HG02970 (cell line): Measurements from ENCODE around the gene CTAGE4.
A peak's percentile ranks its signal among the peaks of the same experiment; 100 is the strongest.
"Not testable (repeated sequence)": the region's sequence is repeated elsewhere in the genome, so short reads cannot be mapped to it uniquely, and the experiment has no call there.

Source experiments
- ATAC-seq: cut with Tn5 transposase; IDR thresholded peaks from one replicate; pipeline ENCODE4 v1.9.1; 2021; ENCODE audit warnings: mild to moderate bottlenecking, moderate library complexity, moderate number of reproducible peaks; ENCODE audit not compliant: unreplicated experiment, low FRiP score

CTAGE4 gene, protein sequence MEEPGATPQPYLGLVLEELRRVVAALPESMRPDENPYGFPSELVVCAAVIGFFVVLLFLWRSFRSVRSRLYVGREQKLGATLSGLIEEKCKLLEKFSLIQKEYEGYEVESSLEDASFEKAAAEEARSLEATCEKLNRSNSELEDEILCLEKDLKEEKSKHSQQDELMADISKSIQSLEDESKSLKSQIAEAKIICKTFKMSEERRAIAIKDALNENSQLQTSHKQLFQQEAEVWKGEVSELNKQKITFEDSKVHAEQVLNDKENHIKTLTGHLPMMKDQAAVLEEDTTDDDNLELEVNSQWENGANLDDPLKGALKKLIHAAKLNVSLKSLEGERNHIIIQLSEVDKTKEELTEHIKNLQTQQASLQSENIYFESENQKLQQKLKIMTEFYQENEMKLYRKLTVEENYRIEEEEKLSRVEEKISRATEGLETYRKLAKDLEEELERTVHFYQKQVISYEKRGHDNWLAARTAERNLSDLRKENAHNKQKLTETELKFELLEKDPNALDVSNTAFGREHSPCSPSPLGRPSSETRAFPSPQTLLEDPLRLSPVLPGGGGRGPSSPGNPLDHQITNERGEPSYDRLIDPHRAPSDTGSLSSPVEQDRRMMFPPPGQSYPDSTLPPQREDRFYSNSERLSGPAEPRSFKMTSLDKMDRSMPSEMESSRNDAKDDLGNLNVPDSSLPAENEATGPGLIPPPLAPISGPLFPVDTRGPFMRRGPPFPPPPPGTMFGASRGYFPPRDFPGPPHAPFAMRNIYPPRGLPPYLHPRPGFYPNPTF

DNA sequence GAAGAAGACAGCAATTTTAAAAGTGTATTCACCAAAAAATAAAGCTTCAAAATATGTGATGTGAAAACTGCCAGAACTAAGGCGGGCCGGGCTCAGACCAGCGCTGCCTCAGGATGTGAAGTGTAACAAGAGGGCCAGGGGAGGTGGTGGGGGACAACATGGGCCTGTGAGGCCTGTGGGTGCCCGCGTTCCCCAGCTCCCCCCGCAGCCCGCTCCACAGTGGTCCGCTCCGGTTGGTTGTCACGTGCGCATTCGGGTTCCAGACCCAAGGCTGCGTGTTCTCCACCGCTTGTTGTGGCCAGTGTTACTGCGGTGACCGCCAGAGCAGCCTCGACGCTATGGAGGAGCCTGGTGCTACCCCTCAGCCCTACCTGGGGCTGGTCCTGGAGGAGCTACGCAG is at the start of gene CTAGE4:
Gene CTAGE4, plus strand, starts transcription at position 301 of the 400 bp plus-strand sequence. Its CDS starts 38 bp downstream, at position 339.
- ATAC-seq: not testable (repeated sequence)

DNA sequence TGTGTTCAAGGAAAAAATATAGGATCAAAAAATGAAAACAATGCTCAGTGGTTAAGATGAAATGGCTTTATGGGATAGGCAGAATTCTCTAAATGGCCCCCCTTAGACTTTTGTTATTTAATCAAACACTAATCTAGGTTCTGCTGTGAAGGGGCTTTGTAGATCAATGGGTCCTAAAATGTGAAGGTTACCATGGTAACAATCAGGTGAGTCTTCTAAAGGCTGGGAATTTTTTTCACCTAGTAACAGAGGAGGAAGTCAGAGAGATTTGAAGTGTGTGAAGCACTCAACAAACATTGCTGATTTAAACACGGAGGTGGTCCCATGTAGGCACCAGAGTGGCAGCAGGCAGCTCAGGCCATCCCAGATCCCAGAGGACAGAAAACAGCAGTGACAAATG is 49.1 kb upstream of the CTAGE4 start:
- ATAC-seq: no peak

DNA sequence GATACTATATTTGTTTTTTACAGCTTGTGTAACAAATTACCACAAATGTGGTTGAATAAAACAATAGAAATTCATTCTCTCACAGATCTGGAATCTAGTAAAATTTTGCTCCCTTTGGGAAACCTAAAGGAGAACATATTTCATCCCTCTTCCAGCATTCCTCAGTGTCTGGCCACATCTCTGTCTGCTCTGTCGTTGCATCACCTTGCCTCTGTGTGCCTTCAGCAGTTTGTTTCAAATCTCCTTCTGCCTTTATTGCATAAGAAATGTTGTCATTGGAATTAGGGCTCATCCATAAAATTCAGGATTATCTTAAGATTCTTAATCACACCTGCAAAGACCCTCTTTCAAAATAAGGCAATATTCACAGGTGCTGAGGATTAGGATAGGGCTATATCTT is 45.8 kb upstream of the CTAGE4 start:
- no peak for ATAC-seq

DNA sequence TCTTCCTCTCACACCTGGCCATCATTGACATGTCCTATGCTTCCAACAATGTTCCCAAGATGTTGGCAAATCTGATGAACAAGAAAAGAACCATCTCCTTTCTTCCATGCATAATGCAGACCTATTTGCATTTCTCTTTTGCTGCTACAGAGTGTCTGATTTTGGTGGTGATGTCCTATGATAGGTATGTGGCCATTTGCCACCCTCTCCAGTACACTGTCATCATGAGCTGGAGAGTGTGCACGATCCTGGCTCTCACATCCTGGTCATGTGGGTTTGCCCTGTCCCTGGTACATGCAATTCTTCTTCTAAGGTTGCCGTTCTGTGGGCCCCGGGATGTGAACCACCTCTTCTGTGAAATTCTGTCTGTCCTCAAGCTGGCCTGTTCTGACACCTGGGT is 41.1 kb upstream of the CTAGE4 start:
- ATAC-seq: no peak

DNA sequence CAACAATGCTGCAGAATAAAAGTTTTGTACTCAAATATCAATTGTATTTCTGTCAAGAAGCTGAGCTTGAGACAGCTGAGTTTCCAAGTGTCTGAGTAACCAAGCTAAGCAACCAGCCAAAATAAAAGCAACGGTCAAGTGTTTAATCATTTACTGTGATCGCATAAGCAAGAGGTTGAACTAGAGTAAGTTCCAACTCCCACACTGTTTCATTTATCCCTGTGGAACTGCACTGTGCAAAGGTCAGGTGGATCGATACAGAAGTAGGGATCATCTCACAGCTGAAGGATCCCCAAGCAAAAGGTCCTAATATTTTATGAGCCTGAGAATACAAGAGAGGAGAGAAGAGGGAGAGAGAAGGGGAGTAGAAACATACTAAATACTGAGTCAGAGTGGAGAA is 38.8 kb upstream of the CTAGE4 start:
- no peak for ATAC-seq

DNA sequence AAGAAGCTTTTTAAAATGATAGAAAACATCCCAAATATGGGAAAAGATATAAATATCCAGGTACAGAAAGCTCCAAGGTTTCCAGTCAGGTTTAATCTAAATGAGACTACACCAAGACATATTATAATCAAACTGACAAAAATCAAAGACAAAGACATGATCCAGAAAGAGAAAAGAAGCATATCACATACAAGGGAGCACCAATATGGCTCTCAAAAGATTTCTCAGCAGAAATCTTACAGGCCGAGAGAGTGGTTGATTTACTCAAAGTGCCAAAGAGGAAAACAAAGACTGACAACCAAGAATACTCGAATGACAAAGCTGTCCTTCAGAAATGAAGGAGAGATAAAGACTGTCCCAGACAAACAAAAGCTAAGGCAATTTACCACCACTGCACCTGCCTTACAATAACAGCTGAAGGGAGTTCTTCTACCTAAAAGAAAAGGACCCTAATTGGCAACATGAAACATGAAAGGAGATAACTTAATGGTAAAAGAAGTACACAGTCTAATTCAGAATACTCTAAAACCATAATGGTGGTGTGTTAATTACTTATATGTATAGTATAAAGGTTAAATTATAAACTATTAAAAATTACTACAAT is 34.9 kb upstream of the CTAGE4 start:
- no peak for ATAC-seq

DNA sequence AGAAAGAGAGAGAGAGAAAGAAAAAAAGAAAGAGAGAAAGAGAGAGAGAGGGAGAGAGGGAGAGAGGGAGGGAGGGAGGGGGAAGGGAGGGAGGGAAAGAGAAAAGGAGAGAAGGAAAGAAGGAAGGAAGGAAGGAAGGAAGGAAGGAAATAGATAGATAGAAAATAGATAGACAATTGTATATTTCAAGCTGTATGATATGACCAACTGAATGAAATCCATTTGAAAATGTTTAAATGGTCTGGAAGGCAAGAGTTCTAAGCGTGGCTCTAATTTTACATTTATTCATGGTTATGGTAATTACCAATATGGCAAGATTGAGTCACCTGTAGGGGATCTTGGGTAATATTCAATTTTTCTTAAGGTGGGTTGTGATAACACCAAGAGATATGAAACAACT is 24.4 kb upstream of the CTAGE4 start:
- ATAC-seq: no peak

DNA sequence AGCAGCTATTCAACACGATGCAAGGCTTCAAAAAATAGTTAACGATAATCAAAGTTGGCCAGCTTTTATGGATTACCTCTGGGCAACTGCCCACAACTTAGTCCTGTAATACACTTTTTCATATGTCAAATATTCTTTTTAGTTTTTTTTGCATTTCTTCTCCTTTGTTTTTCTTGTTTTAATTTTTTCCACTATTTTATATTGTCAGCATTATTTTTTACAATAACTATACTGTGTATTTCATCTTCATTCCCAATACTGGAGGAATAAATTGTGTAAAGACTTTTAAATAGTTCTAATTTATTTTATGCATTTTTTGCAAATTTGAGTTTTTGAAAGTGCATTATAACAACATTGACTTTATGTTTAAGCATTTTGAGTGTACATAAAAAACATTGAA is 18.5 kb upstream of the CTAGE4 start:
- ATAC-seq: no peak

DNA sequence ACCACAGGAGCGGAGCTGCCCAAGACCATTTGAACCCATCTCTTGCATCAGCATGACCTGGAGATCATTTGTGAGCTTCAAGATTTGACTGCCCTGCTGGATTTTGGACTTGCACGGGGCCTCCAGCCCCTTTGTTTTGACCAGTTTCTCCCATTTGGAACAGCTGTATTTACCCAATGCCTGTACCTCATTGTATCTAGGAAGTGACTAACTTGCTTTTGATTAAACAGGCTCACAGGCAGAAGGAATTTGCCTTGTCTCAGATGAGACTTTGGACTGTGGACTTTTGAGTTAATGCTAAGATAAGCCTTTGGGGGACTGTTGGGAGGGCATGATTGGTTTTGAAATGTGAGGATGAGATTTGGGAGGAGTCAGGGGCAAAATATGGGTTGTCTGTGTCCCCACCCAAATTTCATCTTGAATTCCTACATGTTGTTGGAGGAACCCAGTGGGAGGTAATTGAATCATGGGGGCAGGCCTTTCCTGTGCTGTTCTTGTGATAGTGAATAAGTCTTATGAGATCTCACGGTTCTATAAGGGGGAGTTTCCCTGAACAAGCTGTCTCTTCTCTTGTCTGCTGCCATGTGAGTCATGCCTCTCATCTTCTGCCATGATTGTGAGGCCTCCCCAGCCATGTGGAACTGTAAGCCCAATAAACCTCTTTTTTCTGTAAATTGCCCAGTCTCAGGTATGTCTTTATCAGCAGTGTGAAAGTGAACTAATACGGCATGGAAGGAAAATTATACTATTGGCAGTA is 11.5 kb upstream of the CTAGE4 start:
- ATAC-seq: not testable (repeated sequence)

DNA sequence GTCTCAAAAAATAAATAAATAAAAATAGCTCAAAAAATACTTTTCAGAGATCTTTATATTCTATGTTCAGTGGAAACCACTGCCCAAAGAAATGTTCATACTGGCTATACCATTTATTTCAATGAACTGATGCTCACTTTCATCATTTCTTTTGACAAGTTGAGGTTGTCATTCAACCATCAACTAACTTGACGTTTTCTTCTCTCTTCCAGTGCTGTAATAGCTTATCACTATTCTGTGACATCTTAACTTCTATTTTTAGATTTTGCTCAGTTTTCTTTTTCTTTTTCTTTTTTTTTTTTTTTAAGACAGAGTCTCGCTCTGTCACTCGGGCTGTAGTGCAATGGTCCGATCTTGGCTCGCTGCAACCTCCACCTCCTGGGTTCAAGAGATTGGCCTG is 8.7 kb upstream of the CTAGE4 start:
- ATAC-seq: no peak

DNA sequence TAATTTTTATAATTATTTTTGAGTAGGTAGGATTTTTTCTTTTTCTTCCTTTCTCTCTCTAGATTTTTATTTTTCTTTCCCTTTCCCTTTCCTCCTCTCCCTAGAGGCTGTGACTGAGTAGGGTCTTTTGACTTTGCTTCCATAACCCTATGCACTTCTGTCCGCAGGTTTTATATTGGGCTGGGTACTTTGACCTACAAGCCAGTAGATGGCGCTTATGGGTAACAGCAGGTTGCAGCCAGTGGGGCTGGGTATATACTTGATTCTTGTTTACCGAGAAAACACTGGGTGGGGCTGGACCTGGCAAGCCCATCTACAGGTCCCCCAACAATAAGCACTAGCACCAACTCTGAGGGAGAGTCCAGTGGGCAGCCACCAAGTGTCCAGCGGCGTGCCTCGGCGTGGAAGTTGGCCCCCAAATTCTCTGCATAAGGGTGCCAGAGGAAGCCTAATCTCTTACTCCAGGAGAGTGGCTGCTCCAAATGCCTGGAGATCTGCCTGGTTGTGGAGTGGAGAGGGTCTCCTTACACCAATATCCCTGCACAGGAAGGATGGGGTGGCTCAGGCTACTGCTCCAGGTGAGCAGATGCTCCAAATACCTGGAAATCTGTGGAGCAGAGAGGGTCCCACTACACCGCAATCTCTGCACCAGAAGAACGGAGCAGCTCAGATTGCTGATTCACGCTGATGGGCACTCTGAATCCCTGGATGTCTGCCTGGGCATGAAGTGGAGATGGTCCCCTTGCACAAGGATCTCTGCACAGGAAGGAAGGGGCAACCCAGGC is 4.7 kb upstream of the CTAGE4 start:
- ATAC-seq: peak; percentile 90

DNA sequence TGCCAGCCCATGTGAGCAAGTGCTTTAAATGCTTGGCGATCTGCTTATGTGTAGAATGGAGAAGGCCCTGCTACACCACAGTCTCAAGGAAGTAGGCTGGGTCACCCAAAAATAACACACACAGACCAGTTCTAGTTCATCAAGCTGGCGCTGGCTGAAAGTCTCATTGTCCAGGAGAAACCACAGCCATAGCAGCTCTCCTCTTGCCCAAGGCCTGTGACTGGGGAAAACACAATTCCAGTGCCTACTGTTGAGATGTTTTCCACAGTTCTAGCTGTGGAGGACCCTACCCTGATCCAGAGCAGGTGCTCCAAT is 4.1 kb upstream of the CTAGE4 start:
- not testable (repeated sequence) for ATAC-seq

DNA sequence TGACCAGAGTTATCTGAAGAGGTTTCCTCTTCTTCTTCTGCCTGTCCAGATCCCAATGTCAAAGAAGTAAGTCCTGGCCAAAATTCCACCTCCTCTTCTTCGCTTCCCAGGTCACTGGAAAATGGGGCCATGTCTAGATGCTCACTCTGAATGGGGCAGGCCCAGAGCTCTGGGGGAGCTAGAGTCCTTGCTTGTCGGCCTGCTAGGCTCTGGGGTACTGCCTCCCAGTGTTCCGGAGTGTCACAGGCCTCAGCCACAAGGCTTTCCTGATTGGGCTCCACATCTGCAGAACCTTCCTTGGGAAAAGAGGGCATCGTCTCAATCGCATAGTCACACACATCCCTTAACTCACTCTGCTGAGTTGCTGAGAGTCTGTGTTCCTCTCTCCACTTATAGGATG is 4.6 kb downstream of the CTAGE4 start:
- ATAC-seq: not testable (repeated sequence)

DNA sequence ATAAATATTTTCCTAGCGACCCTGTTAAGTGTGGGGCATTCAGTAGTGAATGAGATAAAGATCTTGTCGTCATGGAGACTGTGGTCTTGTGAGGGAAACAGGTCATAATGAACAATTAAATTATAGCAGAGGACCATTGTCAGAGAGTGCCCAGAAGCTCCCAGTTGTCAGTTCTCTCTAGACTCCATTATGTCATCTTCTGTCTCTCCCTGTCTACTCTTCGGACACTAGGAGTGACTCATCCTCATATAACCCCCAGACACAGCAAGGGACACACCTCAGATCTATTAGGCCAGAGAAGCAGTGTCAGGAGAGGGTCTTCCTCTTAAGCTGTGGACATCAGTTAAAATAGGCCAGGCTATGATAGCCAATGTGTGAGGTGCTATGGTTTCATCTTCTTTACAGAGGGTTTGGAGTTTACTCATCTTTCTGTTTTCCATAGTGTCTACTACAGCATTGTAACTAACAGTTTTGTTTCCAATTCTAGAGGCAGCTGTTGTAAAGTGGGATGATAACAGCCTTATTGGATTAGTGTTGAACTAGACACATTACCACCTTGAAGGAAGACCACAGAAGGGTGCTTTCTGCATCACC is 5.4 kb downstream of the CTAGE4 start:
- not testable (repeated sequence) for ATAC-seq

DNA sequence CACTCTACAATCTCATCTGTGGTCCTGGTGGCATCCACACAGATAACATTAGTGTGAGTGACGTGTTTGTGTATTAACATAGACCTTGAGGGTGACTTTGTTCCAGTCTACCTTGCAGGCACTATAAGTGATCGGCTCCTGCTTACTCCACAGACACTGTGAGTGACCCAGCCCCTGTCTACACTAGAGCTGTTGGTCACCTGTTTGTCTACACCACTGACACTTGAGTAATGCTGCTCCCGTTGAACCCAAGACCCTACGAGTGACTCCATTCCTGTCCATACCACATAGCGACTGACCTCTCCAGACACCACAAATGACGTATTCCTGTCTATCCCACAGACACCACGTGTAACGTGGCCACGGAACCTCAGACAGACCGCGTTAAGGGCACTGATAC is 10.5 kb downstream of the CTAGE4 start:
- ATAC-seq: not testable (repeated sequence)

DNA sequence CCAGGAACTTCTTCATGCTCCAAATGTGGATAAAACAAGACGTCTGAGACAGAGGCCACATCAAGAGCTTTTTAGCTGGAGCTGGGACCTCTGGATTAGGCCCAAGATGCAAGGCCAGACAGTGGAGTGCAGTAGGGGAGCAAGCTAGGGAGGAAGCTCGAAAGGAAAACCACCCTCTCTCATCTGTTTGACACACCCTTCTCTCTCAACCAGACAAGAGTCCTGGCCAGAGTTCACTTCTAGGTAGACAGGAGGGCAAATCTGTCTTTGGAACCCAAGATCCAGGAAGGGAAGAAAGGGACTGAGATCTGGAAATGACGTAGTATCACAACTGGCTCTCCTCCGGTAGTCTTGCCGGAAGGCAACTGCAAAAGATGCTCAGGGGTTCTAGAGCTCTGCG is 11.2 kb downstream of the CTAGE4 start:
- not testable (repeated sequence) for ATAC-seq

DNA sequence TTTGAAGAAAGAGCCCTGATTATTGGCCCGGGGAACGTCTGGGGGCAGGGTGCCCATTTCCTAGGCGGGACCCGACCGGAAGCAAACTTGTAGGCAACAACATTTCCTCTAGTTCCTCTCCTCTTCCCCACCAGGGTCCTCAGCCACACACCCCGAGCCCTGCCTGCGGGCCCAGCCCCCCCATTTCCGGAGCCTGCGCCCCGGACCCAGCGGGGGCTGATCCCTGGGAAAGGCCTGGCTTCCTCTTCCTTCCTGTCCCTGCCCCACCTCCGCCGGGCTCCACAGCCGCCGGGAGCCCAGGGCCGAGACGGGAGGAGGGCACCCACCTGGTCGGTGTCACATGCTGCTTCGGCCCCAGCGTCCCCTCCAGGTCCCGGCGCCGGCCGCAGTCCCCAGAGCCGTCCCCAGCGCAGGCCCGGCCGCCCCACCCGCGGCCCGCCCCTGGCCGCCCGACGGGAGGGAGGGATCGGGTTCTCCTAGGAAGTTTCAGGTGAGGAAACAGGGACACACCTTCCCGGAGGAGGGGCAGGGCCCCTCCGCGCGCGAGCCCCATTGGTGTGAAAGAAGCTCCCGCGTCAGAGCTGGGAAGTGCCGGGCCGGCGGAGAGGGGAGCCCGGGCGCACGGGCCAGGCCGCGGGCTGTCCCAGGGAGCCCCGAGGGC is 12.1 kb downstream of the CTAGE4 start, which contains the start of gene ARHGEF35:
Gene ARHGEF35, minus strand, starts transcription at position 622 of the 661 bp plus-strand sequence. CDS start 7,450 bp downstream, outside the sequence.
- ATAC-seq: peak; percentile 65

DNA sequence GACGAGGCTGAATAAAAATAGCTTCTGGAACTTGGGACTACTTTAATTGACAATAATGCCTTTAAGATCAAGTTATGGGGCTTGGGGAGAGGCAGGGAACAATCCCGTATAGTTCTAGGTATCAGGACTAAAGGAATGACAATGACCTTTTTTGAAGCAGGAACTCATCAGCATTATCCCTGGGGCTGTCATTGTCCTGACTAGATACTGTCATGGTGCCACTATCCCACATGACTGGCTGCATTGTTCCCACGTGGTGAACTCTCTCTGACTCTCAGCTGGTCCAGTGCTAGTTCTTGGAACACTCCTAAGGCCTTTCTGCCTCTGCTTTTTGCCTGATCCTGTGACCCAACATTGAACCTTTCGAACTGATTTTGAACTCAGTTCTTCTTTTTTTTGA is 15.7 kb downstream of the CTAGE4 start:
- ATAC-seq: not testable (repeated sequence)

DNA sequence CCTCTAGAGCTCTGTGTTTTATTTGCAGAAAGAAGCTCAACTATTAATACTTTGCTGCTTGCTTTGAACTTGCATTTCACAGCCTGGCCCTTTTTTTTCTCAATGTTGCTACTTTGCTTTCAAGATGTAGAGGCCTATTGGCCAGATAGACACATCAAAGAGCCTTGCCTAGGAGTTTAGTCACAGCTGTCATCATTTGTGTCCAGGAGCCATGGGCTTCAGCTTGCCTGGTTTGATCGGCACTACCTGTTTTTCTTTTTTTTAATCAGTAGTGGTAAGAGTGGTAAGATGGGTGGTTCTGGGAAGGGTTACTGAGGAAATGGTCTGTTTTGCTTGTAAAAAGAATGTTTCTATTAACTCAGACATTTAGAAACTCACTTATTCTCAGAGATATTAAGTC is 18.7 kb downstream of the CTAGE4 start:
- ATAC-seq: not testable (repeated sequence)
